Measurements from ENCODE around the gene ABCA13.

ABCA13 gene

GRCh38 chr7:48148311-48148710 lies 22.9 kb upstream of the ABCA13 start:
- Histone ChIP-seq H3K4me1 (no peaks in the 10 kb centered on the region), H3K4me3 (ENCODE audit: low read depth, low read length) (no peak overlapping the region), H3K9me3 (ENCODE audit: control insufficient read depth, low read length) (no peaks in the 10 kb centered on the region), H3K4me2 (ENCODE audit: low read length) (no peak overlapping the region), H3K27me3 (ENCODE audit: control insufficient read depth, insufficient read depth, low read length) (no peaks in the 10 kb centered on the region), H3K9ac (no peak overlapping the region), H3K27ac (no peak overlapping the region), H3K79me2 (no peaks in the 10 kb centered on the region), H3K36me3 (ENCODE audit: control insufficient read depth, insufficient read depth, low read length) (no peaks in the 10 kb centered on the region), H2AFZ (no peak overlapping the region)
- TF ChIP-seq, protein P1, sequence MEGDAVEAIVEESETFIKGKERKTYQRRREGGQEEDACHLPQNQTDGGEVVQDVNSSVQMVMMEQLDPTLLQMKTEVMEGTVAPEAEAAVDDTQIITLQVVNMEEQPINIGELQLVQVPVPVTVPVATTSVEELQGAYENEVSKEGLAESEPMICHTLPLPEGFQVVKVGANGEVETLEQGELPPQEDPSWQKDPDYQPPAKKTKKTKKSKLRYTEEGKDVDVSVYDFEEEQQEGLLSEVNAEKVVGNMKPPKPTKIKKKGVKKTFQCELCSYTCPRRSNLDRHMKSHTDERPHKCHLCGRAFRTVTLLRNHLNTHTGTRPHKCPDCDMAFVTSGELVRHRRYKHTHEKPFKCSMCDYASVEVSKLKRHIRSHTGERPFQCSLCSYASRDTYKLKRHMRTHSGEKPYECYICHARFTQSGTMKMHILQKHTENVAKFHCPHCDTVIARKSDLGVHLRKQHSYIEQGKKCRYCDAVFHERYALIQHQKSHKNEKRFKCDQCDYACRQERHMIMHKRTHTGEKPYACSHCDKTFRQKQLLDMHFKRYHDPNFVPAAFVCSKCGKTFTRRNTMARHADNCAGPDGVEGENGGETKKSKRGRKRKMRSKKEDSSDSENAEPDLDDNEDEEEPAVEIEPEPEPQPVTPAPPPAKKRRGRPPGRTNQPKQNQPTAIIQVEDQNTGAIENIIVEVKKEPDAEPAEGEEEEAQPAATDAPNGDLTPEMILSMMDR (IDR thresholded peaks at IDR 0.05), result no peak

- no peaks in the 10 kb centered on the region for H3K79me2 ChIP-seq
- H3K4me3 ChIP-seq (ENCODE audit: low read depth, low read length), result no peak overlapping the region
- H3K4me2 ChIP-seq (ENCODE audit: low read length), result no peak overlapping the region
- no peak overlapping the region for H2AFZ ChIP-seq
- no peak overlapping the region for H3K9ac ChIP-seq
- H3K27ac ChIP-seq, result no peak overlapping the region
- H3K27me3 ChIP-seq (ENCODE audit: control insufficient read depth, insufficient read depth, low read length), result no peaks in the 10 kb centered on the region
- TF ChIP-seq, protein P1 (IDR thresholded peaks at IDR 0.05), result no peak
- no peaks in the 10 kb centered on the region for H3K9me3 ChIP-seq (ENCODE audit: control insufficient read depth, low read length)
- no peaks in the 10 kb centered on the region for H3K4me1 ChIP-seq
- H3K36me3 ChIP-seq (ENCODE audit: control insufficient read depth, insufficient read depth, low read length), result no peaks in the 10 kb centered on the region
Observed at GRCh38 chr7:48149058-48149457, 22.2 kb upstream of the ABCA13 start.

DNA sequence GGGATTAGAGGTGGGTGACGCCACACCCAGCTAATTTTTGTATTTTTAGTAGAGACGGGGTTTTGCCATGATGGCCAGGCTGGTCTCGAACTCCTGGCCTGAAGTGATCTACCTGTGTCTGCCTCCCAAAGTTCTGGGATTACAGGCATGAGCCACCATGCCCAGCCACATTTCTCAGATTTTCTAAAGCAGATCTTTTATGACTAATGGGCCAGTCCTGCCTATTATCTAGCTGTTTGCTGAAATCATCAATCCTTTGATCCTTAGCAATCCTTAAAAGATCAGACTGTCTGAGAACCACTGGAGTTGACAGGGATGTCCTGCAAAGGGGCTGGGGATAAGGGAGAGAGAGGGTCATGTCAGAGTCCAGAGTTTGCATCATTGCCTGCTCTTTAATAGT lies 21.2 kb upstream of the ABCA13 start:
- H3K4me2 ChIP-seq (ENCODE audit: low read length), result no peak overlapping the region
- H3K79me2 ChIP-seq, result no peaks in the 10 kb centered on the region
- no peaks in the 10 kb centered on the region for H3K4me1 ChIP-seq
- no peaks in the 10 kb centered on the region for H3K9me3 ChIP-seq (ENCODE audit: control insufficient read depth, low read length)
- H3K4me3 ChIP-seq (ENCODE audit: low read depth, low read length), result no peak overlapping the region
- H3K36me3 ChIP-seq (ENCODE audit: control insufficient read depth, insufficient read depth, low read length), result no peaks in the 10 kb centered on the region
- no peak overlapping the region for H3K9ac ChIP-seq
- TF ChIP-seq, protein P1 (IDR thresholded peaks at IDR 0.05), result no peak
- no peaks in the 10 kb centered on the region for H3K27me3 ChIP-seq (ENCODE audit: control insufficient read depth, insufficient read depth, low read length)
- no peak overlapping the region for H2AFZ ChIP-seq
- H3K27ac ChIP-seq, result no peak overlapping the region

DNA sequence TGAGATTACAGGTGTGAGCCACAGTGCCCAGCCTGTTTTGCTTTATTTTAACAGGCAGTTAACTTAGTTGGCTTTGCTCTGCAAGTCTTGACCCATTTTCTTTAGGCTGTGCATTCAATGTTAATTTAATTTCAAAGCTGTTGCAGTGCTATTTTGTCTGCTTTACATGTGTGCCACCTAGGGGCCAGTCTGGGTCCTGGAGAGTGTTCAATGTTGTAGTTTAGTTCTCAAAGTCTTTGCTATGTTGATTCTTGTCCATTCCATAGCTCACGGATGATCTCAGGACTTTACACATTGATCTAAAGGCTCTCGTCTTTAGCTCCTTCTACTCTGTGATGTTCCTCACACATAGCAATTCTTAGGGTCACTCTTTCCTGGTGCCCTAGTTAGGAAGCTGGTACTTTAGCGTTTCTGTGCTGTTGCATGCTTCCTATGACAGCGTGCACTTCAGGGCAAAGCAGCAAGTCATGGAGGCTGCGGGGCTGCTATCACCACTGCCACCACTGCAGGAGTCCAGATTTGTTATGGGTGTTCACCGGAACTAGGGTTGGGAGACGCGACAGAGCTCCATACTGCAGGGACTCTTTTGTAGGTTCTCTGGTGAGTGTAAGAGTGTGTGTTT lies 16.4 kb upstream of the ABCA13 start:
- no peak overlapping the region for H3K27ac ChIP-seq
- H3K79me2 ChIP-seq, result no peaks in the 10 kb centered on the region
- H3K4me2 ChIP-seq (ENCODE audit: low read length), result no peak overlapping the region
- TF ChIP-seq, protein P1 (IDR thresholded peaks at IDR 0.05), result peak; percentile 47
- H2AFZ ChIP-seq, result no peak overlapping the region
- no peaks in the 10 kb centered on the region for H3K4me1 ChIP-seq
- no peaks in the 10 kb centered on the region for H3K9me3 ChIP-seq (ENCODE audit: control insufficient read depth, low read length)
- no peak overlapping the region for H3K4me3 ChIP-seq (ENCODE audit: low read depth, low read length)
- H3K27me3 ChIP-seq (ENCODE audit: control insufficient read depth, insufficient read depth, low read length), result no peaks in the 10 kb centered on the region
- H3K9ac ChIP-seq, result no peak overlapping the region
- no peaks in the 10 kb centered on the region for H3K36me3 ChIP-seq (ENCODE audit: control insufficient read depth, insufficient read depth, low read length)

- Histone ChIP-seq H3K4me2 (ENCODE audit: low read length) (no peak overlapping the region), H3K4me3 (ENCODE audit: low read depth, low read length) (no peak overlapping the region), H2AFZ (no peak overlapping the region), H3K27me3 (ENCODE audit: control insufficient read depth, insufficient read depth, low read length) (no peaks in the 10 kb centered on the region), H3K9ac (no peak overlapping the region), H3K36me3 (ENCODE audit: control insufficient read depth, insufficient read depth, low read length) (no peaks in the 10 kb centered on the region), H3K9me3 (ENCODE audit: control insufficient read depth, low read length) (no peaks in the 10 kb centered on the region), H3K4me1 (no peaks in the 10 kb centered on the region), H3K27ac (no peak overlapping the region), H3K79me2 (no peaks in the 10 kb centered on the region)
- TF ChIP-seq, protein P1 (IDR thresholded peaks at IDR 0.05), result no peak
Observed at GRCh38 chr7:48158404-48158803, 12.9 kb upstream of the ABCA13 start.

Data from parathyroid adenoma (tissue), 2 donors.